ENCODE data around the gene ELOVL5.

- TF ChIP-seq CTCF (IDR thresholded peaks at IDR 0.05) (no peak), POLR2A (IDR thresholded peaks at IDR 0.05) (no peak)
Measured at GRCh38 chr6:53250176-53251032, 98.3 kb downstream of the ELOVL5 start.

Measured in thyroid gland (tissue), 4 donors.